ENCODE measurements around the gene CDYL. TPM values are rescaled to one million over a fixed set of nuclear protein-coding genes. Genes with fewer than 3 reads are reported as not detected.
A peak's percentile ranks its signal among the peaks of the same experiment; 100 is the strongest.

CDYL gene
- total and polyA plus RNA-seq, 10 donors, result 6.8 to 48.4 (median 35.3) TPM

- 95 to 97% (median 96%) methylated on average over 11 of the region's 11 CpGs for WGBS, 5 donors
- Histone ChIP-seq H3K9me3 (peaks cover 5 to 17% (median 11%) of the 10 kb centered on the region in 8 donors), H3K4me1 (peaks cover 0 to 20% (median 12%) of the 10 kb centered on the region in 6 donors), H3K27me3 (replicated peaks in 1 of 7) (no peaks in the 10 kb centered on the region), H3K27ac (no peak overlapping the region), H3K4me3 (no peak overlapping the region), H3K36me3 (peaks cover 0 to 64% (median 16%) of the 10 kb centered on the region in 6 donors)
- intact Hi-C loops (cut with DNase I; ENCODE audit: low total_unique reads), result no loop called here
- TF ChIP-seq CTCF (IDR thresholded peaks at IDR 0.05 in 8 of 11, conservative IDR thresholded peaks at IDR 0.05 in 3 of 11) (no peak), POLR2A (IDR thresholded peaks at IDR 0.05) (no peak), POLR2AphosphoS5 (IDR thresholded peaks at IDR 0.05) (no peak)
- no peak for DNase-seq
Measured at GRCh38 chr6:4899249-4900034, 123.2 kb downstream of the CDYL start.

- no peaks in the 10 kb centered on the region for H3K27me3 ChIP-seq (replicated peaks in 1 of 7)
- no peak for DNase-seq
- peak overlapping the region in 6 of 8 donors; percentile 13 to 52 (median 26) for H3K27ac ChIP-seq
- intact Hi-C loops (cut with DNase I; ENCODE audit: low total_unique reads), result no loop called here
- H3K4me1 ChIP-seq, result peaks cover 0 to 35% (median 22%) of the 10 kb centered on the region in 6 donors
- no peak overlapping the region for H3K4me3 ChIP-seq
- 63 to 78% (median 66%) methylated on average over 8 of the region's 8 CpGs for WGBS, 5 donors
- H3K9me3 ChIP-seq, result peaks cover 5 to 17% (median 11%) of the 10 kb centered on the region in 8 donors
- peaks cover 0 to 50% (median 13%) of the 10 kb centered on the region in 6 donors for H3K36me3 ChIP-seq
- TF ChIP-seq POLR2AphosphoS5 (IDR thresholded peaks at IDR 0.05) (no peak), POLR2A (IDR thresholded peaks at IDR 0.05) (no peak), CTCF (IDR thresholded peaks at IDR 0.05 in 8 of 11, conservative IDR thresholded peaks at IDR 0.05 in 3 of 11) (no peak)
Measured at GRCh38 chr6:4901386-4902061, 125.3 kb downstream of the CDYL start.

- WGBS, 5 donors, result 37 to 55% (median 53%) methylated on average over 2 of the region's 2 CpGs
- intact Hi-C loops (cut with DNase I; ENCODE audit: low total_unique reads), result no loop called here
- no peak for TF ChIP-seq POLR2A (IDR thresholded peaks at IDR 0.05)
- peak in 1 of 11 experiments; percentile 13 for TF ChIP-seq CTCF (IDR thresholded peaks at IDR 0.05 in 8 of 11, conservative IDR thresholded peaks at IDR 0.05 in 3 of 11)
- TF ChIP-seq POLR2AphosphoS5 (IDR thresholded peaks at IDR 0.05), result no peak
Measured at GRCh38 chr6:4902363-4902762, 126.2 kb downstream of the CDYL start.

GRCh38 chr6:4903121-4903520 lies 126.9 kb downstream of the CDYL start:
- Histone ChIP-seq H3K4me1 (peaks cover 0 to 51% (median 38%) of the 10 kb centered on the region in 6 donors), H3K4me3 (no peak overlapping the region), H3K36me3 (peaks cover 0 to 37% (median 10%) of the 10 kb centered on the region in 6 donors), H3K27ac (no peak overlapping the region), H3K27me3 (replicated peaks in 1 of 7) (no peaks in the 10 kb centered on the region), H3K9me3 (peaks cover 5 to 17% (median 11%) of the 10 kb centered on the region in 8 donors)
- DNase-seq, result no peak
- intact Hi-C loops (cut with DNase I; ENCODE audit: low total_unique reads), result no loop called here
- 88 to 95% (median 92%) methylated on average over 9 of the region's 9 CpGs for WGBS, 5 donors
- no peak for TF ChIP-seq POLR2A (IDR thresholded peaks at IDR 0.05)
- TF ChIP-seq CTCF (IDR thresholded peaks at IDR 0.05 in 8 of 11, conservative IDR thresholded peaks at IDR 0.05 in 3 of 11), result no peak

More at GRCh38 chr6:4902363-4902762, 126.2 kb downstream of the CDYL start:
- DNase-seq, result no peak
- peaks cover 0 to 41% (median 12%) of the 10 kb centered on the region in 6 donors for H3K36me3 ChIP-seq
- peaks cover 0 to 43% (median 31%) of the 10 kb centered on the region in 6 donors for H3K4me1 ChIP-seq
- H3K9me3 ChIP-seq, result peaks cover 5 to 17% (median 11%) of the 10 kb centered on the region in 8 donors
- no peaks in the 10 kb centered on the region for H3K27me3 ChIP-seq (replicated peaks in 1 of 7)
- peak overlapping the region in 2 of 8 donors; percentile 6 to 13 for H3K27ac ChIP-seq
- H3K4me3 ChIP-seq, result no peak overlapping the region
